NOMO-1 treated with dmso at 0.1 percent for 144 hours (cell line): Measurements from ENCODE around the gene SYTL3.
"Not testable (repeated sequence)": the region's sequence is repeated elsewhere in the genome, so short reads cannot be mapped to it uniquely, and the experiment has no call there.

Source experiments
- DNase-seq: peaks from one replicate; lab custom pipeline; 2025; ENCODE audit not compliant: unreplicated experiment; lab: John Stamatoyannopoulos, UW

The SYTL3 gene

GRCh38 chr6:158661156-158661685 is 11.4 kb downstream of the SYTL3 start:
- DNase-seq, result no peak

GRCh38 chr6:158662607-158662953 is 12.7 kb downstream of the SYTL3 start:
- DNase-seq, result no peak

GRCh38 chr6:158662954-158663624 is 13.2 kb downstream of the SYTL3 start:
- DNase-seq, result peak; percentile 74

- DNase-seq, result no peak
Measured at GRCh38 chr6:158663625-158664165, 13.8 kb downstream of the SYTL3 start.

GRCh38 chr6:158665332-158665731 is 15.5 kb downstream of the SYTL3 start:
- no peak for DNase-seq

GRCh38 chr6:158666628-158667359 is 16.9 kb downstream of the SYTL3 start:
- DNase-seq, result peak; percentile 88

GRCh38 chr6:158667360-158667981 is 17.6 kb downstream of the SYTL3 start:
- DNase-seq, result no peak

- no peak for DNase-seq
Measured at GRCh38 chr6:158668707-158669103, 18.9 kb downstream of the SYTL3 start.

GRCh38 chr6:158669145-158670035 is 19.5 kb downstream of the SYTL3 start:
- no peak for DNase-seq

- DNase-seq, result not testable (repeated sequence)
Measured at GRCh38 chr6:158672119-158672518, 22.3 kb downstream of the SYTL3 start.

GRCh38 chr6:158672726-158673125 is 22.9 kb downstream of the SYTL3 start:
- DNase-seq, result no peak

- no peak for DNase-seq
Measured at GRCh38 chr6:158674342-158675131, 24.7 kb downstream of the SYTL3 start.

GRCh38 chr6:158677094-158677493 is 27.2 kb downstream of the SYTL3 start:
- not testable (repeated sequence) for DNase-seq

GRCh38 chr6:158677906-158678578 is 28.2 kb downstream of the SYTL3 start:
- no peak for DNase-seq

GRCh38 chr6:158680015-158680414 is 30.2 kb downstream of the SYTL3 start:
- DNase-seq, result no peak

- DNase-seq, result no peak
Measured at GRCh38 chr6:158680481-158680880, 30.6 kb downstream of the SYTL3 start.

- DNase-seq, result no peak
Measured at GRCh38 chr6:158684311-158684710, 34.5 kb downstream of the SYTL3 start.

- DNase-seq, result no peak
Measured at GRCh38 chr6:158684745-158685324, 35.0 kb downstream of the SYTL3 start.

- DNase-seq, result no peak
Measured at GRCh38 chr6:158686311-158686710, 36.5 kb downstream of the SYTL3 start.
